ENCODE measurements around the gene GPR155.

GPR155 gene

DNA sequence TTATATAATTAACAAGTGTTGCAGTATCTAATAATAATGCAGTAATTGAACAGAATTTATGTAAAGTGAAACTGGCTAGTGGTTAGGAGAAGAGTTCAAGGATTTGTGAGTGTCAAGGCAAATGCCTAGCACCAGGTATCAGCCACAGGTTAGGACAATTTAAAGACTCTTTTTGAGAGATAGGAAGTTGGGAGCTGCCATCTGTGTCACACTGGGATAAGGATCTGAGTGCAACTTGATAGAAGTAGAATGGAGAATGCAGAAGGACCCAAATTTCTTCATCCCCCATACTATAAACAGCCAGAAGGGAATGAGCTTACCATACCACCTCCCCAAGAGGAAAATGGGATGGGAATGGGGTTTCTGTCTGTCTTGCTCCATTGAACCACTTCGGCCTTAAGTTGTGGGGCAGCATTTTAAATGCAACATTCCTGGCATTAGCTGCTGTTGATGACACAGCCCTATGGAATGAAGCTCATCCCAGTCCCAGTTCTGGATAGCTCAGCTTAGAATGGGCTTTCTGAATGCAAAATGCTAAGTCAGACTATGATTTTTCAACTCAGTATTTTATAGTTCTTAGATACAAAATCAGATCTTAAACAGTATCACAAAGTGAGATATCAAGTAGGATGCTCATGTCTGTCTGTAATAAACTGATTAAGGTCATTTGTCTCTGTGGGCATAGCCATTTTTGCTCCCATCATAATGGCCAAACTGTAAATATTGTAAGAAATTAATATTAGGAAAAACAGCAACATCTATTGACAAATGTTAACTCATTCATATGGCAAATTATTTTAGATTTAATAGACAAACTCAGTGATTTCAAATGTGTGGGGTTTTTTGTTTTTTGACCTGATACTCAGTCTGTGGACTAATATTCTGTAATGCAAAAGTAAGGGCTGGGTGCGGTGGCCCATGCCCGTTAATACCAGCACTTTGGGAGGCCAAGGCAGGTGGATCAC, 44.0 kb downstream of the GPR155 start:
- Histone ChIP-seq H3K9me3 (ENCODE audit: control extremely low read depth in 1 of 5, control insufficient read depth in 4 of 5, insufficient read depth in 2 of 5, low read depth in 1 of 5, low read length in 4 of 5) (no peaks in the 10 kb centered on the region), H3K27me3 (replicated peaks in 2 of 5; ENCODE audit: control insufficient read depth in 4 of 5, insufficient read depth in 5 of 5, low read length in 4 of 5) (no peaks in the 10 kb centered on the region), H3K27ac (ENCODE audit: insufficient read depth in 1 of 2, low read depth in 1 of 2, low read length in 2 of 2, poor library complexity in 1 of 2, severe bottlenecking in 2 of 2) (no peak overlapping the region), H3K4me1 (ENCODE audit: control extremely low read depth in 1 of 4, control insufficient read depth in 4 of 4, insufficient read depth in 4 of 4, low read length in 3 of 4) (no peaks in the 10 kb centered on the region), H3K4me3 (ENCODE audit: control insufficient read depth in 1 of 7, extremely low read depth in 1 of 7, insufficient read depth in 4 of 7, low read depth in 2 of 7, low read length in 6 of 7) (no peak overlapping the region), H3K36me3 (ENCODE audit: control insufficient read depth in 4 of 4, insufficient read depth in 4 of 4, low read length in 3 of 4) (no peaks in the 10 kb centered on the region)
- 89% methylated on average over 1 of the region's 3 CpGs for WGBS (ENCODE audit: insufficient coverage)
- POLR2A ChIA-PET: no interaction called here
- CTCF ChIA-PET: no interaction called here
- DNase-seq: no peak

DNA sequence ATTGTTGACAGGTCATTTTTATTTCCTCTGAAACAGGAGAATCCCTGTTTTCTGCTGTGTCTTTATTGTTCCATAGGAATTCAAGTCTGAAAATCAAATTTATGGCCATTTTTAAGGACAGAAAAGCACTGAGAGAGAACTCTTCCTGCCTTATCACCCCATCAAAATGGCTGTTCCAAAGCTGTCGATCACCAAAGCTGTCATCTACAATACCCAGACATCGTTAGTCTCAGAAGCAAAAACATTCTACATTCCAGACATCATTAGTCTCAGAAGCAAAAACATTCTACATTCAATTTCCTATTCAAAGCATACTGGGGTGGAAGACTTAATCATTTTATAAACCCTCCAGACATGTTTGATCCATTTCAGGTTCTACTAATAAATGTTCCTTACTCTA, 46.9 kb downstream of the GPR155 start:
- Histone ChIP-seq H3K27ac (ENCODE audit: insufficient read depth in 1 of 2, low read depth in 1 of 2, low read length in 2 of 2, poor library complexity in 1 of 2, severe bottlenecking in 2 of 2) (no peak overlapping the region), H3K4me3 (ENCODE audit: control insufficient read depth in 1 of 7, extremely low read depth in 1 of 7, insufficient read depth in 4 of 7, low read depth in 2 of 7, low read length in 6 of 7) (no peak overlapping the region), H3K27me3 (replicated peaks in 2 of 5; ENCODE audit: control insufficient read depth in 4 of 5, insufficient read depth in 5 of 5, low read length in 4 of 5) (no peaks in the 10 kb centered on the region), H3K9me3 (ENCODE audit: control extremely low read depth in 1 of 5, control insufficient read depth in 4 of 5, insufficient read depth in 2 of 5, low read depth in 1 of 5, low read length in 4 of 5) (no peaks in the 10 kb centered on the region), H3K36me3 (ENCODE audit: control insufficient read depth in 4 of 4, insufficient read depth in 4 of 4, low read length in 3 of 4) (no peaks in the 10 kb centered on the region), H3K4me1 (ENCODE audit: control extremely low read depth in 1 of 4, control insufficient read depth in 4 of 4, insufficient read depth in 4 of 4, low read length in 3 of 4) (no peaks in the 10 kb centered on the region)
- WGBS (ENCODE audit: insufficient coverage): 94% methylated on average over 2 of the region's 2 CpGs
- ChIA-PET POLR2A (no interaction called here), CTCF (no interaction called here)
- DNase-seq: no peak

DNA sequence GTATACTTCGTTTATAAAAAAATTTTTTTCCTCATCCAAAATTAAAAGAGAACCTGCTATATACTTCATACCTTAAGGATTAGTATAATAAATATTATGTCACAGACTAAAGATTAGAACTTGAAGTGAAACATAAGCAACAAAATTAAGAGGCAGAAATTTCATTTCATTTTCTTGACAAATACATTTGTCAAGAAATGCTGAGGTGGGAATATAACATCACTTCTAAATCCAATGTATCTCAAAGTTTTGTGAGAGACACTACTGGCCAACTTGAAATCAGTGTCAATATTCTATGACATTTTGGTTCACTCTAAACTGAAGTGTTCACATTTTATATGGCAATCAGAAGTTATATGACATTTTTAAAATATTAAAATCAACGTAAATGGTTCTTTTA, 47.5 kb downstream of the GPR155 start:
- DNase-seq: no peak
- Histone ChIP-seq H3K4me3 (ENCODE audit: control insufficient read depth in 1 of 7, extremely low read depth in 1 of 7, insufficient read depth in 4 of 7, low read depth in 2 of 7, low read length in 6 of 7) (no peak overlapping the region), H3K9me3 (ENCODE audit: control extremely low read depth in 1 of 5, control insufficient read depth in 4 of 5, insufficient read depth in 2 of 5, low read depth in 1 of 5, low read length in 4 of 5) (no peaks in the 10 kb centered on the region), H3K36me3 (ENCODE audit: control insufficient read depth in 4 of 4, insufficient read depth in 4 of 4, low read length in 3 of 4) (no peaks in the 10 kb centered on the region), H3K27ac (ENCODE audit: insufficient read depth in 1 of 2, low read depth in 1 of 2, low read length in 2 of 2, poor library complexity in 1 of 2, severe bottlenecking in 2 of 2) (no peak overlapping the region), H3K27me3 (replicated peaks in 2 of 5; ENCODE audit: control insufficient read depth in 4 of 5, insufficient read depth in 5 of 5, low read length in 4 of 5) (no peaks in the 10 kb centered on the region), H3K4me1 (ENCODE audit: control extremely low read depth in 1 of 4, control insufficient read depth in 4 of 4, insufficient read depth in 4 of 4, low read length in 3 of 4) (no peaks in the 10 kb centered on the region)
- POLR2A ChIA-PET: no interaction called here
- no CpG with 5 or more reads among the region's 2 CpGs for WGBS (ENCODE audit: insufficient coverage)
- CTCF ChIA-PET: no interaction called here

DNA sequence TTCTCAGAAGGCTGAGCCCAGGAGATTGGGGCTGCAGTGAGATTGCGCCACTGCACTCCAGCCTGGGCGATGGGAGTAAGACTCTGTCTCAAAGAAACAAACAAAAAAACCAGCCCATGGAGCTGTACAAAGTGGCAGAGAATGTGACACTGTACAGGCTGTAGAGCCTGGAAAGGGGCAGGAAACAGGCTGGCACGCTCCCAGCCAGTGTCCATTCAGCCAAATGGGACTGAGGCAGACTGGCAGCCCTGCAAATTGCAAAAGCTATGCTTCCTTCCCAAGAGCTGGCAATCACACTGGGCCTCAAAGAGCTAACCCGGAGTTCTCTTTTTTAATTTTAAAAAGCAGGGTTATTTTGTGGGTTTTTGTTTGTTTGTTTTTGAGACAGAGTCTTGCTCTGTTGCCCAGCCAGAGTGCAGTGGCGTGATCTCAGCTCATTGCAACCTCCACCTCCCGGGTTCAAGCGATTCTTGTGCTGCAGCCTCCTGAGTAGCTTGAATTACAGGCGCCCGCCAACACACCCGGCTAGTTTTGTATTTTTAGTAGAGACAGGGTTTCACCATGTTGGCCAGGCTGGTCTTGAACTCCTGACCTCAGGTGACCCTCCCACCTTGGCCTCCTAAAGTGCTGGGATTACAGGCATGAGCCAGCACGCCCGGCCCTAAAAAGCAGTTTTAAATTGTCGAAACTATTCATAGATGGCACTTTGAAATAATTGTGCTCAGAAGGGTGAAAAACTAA, 48.5 kb downstream of the GPR155 start:
- Histone ChIP-seq H3K4me3 (ENCODE audit: control insufficient read depth in 1 of 7, extremely low read depth in 1 of 7, insufficient read depth in 4 of 7, low read depth in 2 of 7, low read length in 6 of 7) (no peak overlapping the region), H3K27me3 (replicated peaks in 2 of 5; ENCODE audit: control insufficient read depth in 4 of 5, insufficient read depth in 5 of 5, low read length in 4 of 5) (no peaks in the 10 kb centered on the region), H3K4me1 (ENCODE audit: control extremely low read depth in 1 of 4, control insufficient read depth in 4 of 4, insufficient read depth in 4 of 4, low read length in 3 of 4) (no peaks in the 10 kb centered on the region), H3K27ac (ENCODE audit: insufficient read depth in 1 of 2, low read depth in 1 of 2, low read length in 2 of 2, poor library complexity in 1 of 2, severe bottlenecking in 2 of 2) (no peak overlapping the region), H3K36me3 (ENCODE audit: control insufficient read depth in 4 of 4, insufficient read depth in 4 of 4, low read length in 3 of 4) (peaks cover 0 to 1% (median 0%) of the 10 kb centered on the region in 4 experiments), H3K9me3 (ENCODE audit: control extremely low read depth in 1 of 5, control insufficient read depth in 4 of 5, insufficient read depth in 2 of 5, low read depth in 1 of 5, low read length in 4 of 5) (no peaks in the 10 kb centered on the region)
- ChIA-PET CTCF (no interaction called here), POLR2A (no interaction called here)
- no peak for DNase-seq
- WGBS (ENCODE audit: insufficient coverage): 85% methylated on average over 6 of the region's 13 CpGs

DNA sequence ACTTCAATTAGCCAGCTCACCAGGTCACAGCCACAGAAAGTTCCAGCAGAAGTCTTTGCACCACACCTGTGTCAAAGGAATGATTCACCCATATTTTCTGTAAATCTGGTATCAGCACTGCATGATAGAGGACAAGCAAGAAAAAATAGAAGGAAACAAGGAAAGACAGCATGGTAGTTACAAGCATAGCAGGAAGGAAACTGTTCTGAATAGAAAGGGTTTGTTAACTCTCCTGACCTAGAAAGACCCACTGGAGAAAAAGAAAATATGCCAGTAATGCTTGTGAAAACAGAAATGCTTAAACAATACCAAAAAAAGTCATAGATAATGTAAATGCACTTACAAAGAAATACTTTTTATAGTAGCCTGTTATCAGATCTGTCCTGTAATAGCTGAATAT, 50.5 kb downstream of the GPR155 start:
- H3K27me3 ChIP-seq (replicated peaks in 2 of 5; ENCODE audit: control insufficient read depth in 4 of 5, insufficient read depth in 5 of 5, low read length in 4 of 5): no peaks in the 10 kb centered on the region
- DNase-seq: no peak
- no peaks in the 10 kb centered on the region for H3K4me1 ChIP-seq (ENCODE audit: control extremely low read depth in 1 of 4, control insufficient read depth in 4 of 4, insufficient read depth in 4 of 4, low read length in 3 of 4)
- POLR2A ChIA-PET: no interaction called here
- no peak overlapping the region for H3K4me3 ChIP-seq (ENCODE audit: control insufficient read depth in 1 of 7, extremely low read depth in 1 of 7, insufficient read depth in 4 of 7, low read depth in 2 of 7, low read length in 6 of 7)
- H3K36me3 ChIP-seq (ENCODE audit: control insufficient read depth in 4 of 4, insufficient read depth in 4 of 4, low read length in 3 of 4): peaks cover 0 to 2% (median 0%) of the 10 kb centered on the region in 4 experiments
- CTCF ChIA-PET: no interaction called here
- H3K9me3 ChIP-seq (ENCODE audit: control extremely low read depth in 1 of 5, control insufficient read depth in 4 of 5, insufficient read depth in 2 of 5, low read depth in 1 of 5, low read length in 4 of 5): no peaks in the 10 kb centered on the region
- H3K27ac ChIP-seq (ENCODE audit: insufficient read depth in 1 of 2, low read depth in 1 of 2, low read length in 2 of 2, poor library complexity in 1 of 2, severe bottlenecking in 2 of 2): no peak overlapping the region

GRCh38 chr2:174431902-174432301, 54.9 kb downstream of the GPR155 start:
- ChIA-PET POLR2A (no interaction called here), CTCF (no interaction called here)
- peaks cover 4 to 31% (median 9%) of the 10 kb centered on the region in 4 experiments for H3K36me3 ChIP-seq (ENCODE audit: control insufficient read depth in 4 of 4, insufficient read depth in 4 of 4, low read length in 3 of 4)
- no peak for DNase-seq
- no peaks in the 10 kb centered on the region for H3K27me3 ChIP-seq (replicated peaks in 2 of 5; ENCODE audit: control insufficient read depth in 4 of 5, insufficient read depth in 5 of 5, low read length in 4 of 5)
- H3K4me1 ChIP-seq (ENCODE audit: control extremely low read depth in 1 of 4, control insufficient read depth in 4 of 4, insufficient read depth in 4 of 4, low read length in 3 of 4): no peaks in the 10 kb centered on the region
- 100% methylated on average over 1 of the region's 1 CpG for WGBS (ENCODE audit: insufficient coverage)
- H3K9me3 ChIP-seq (ENCODE audit: control extremely low read depth in 1 of 5, control insufficient read depth in 4 of 5, insufficient read depth in 2 of 5, low read depth in 1 of 5, low read length in 4 of 5): peaks cover 0 to 5% (median 0%) of the 10 kb centered on the region in 5 experiments
- H3K27ac ChIP-seq (ENCODE audit: insufficient read depth in 1 of 2, low read depth in 1 of 2, low read length in 2 of 2, poor library complexity in 1 of 2, severe bottlenecking in 2 of 2): no peak overlapping the region
- no peak overlapping the region for H3K4me3 ChIP-seq (ENCODE audit: control insufficient read depth in 1 of 7, extremely low read depth in 1 of 7, insufficient read depth in 4 of 7, low read depth in 2 of 7, low read length in 6 of 7)

DNA sequence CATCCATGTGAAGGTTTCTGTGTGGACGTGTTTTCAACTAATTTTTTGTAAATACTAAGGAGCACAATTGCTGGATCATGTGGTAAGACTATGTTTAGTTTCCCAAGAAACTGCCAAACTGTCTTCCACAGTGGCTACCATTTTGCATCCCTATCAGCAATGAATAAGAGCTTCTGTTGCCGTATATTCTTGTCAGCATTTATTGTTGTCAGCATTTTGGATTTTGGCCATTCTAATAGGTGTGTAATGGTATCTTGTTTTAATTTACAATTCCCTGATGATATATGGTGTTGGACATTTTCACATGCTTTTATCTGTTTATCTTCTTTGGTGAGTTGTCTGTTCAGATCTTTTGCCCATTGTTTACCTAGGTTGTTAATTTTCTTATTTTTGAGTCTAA, 56.8 kb downstream of the GPR155 start:
- Histone ChIP-seq H3K4me1 (ENCODE audit: control extremely low read depth in 1 of 4, control insufficient read depth in 4 of 4, insufficient read depth in 4 of 4, low read length in 3 of 4) (no peaks in the 10 kb centered on the region), H3K9me3 (ENCODE audit: control extremely low read depth in 1 of 5, control insufficient read depth in 4 of 5, insufficient read depth in 2 of 5, low read depth in 1 of 5, low read length in 4 of 5) (peaks cover 0 to 5% (median 0%) of the 10 kb centered on the region in 5 experiments), H3K27ac (ENCODE audit: insufficient read depth in 1 of 2, low read depth in 1 of 2, low read length in 2 of 2, poor library complexity in 1 of 2, severe bottlenecking in 2 of 2) (no peak overlapping the region), H3K4me3 (ENCODE audit: control insufficient read depth in 1 of 7, extremely low read depth in 1 of 7, insufficient read depth in 4 of 7, low read depth in 2 of 7, low read length in 6 of 7) (no peak overlapping the region), H3K36me3 (ENCODE audit: control insufficient read depth in 4 of 4, insufficient read depth in 4 of 4, low read length in 3 of 4) (peaks cover 4 to 33% (median 9%) of the 10 kb centered on the region in 4 experiments), H3K27me3 (replicated peaks in 2 of 5; ENCODE audit: control insufficient read depth in 4 of 5, insufficient read depth in 5 of 5, low read length in 4 of 5) (no peaks in the 10 kb centered on the region)
- DNase-seq: no peak
- CTCF ChIA-PET: no interaction called here
- 100% methylated on average over 1 of the region's 2 CpGs for WGBS (ENCODE audit: insufficient coverage)
- POLR2A ChIA-PET: interaction anchor here (0.7 kb wide), 1 partner anchor 8 kb away, joined by 3 read pairs; no protein-coding TSS in a partner anchor

Measured in common myeloid progenitor, CD34-positive (primary cell).